ENCODE measurements around the gene DGCR2.
"Not testable (repeated sequence)": the region's sequence is repeated elsewhere in the genome, so short reads cannot be mapped to it uniquely, and the experiment has no call there.

- TF ChIP-seq CTCF, POLR2A (IDR thresholded peaks at IDR 0.05): not testable (repeated sequence)
Measured at GRCh38 chr22:19024956-19025489, 97.2 kb downstream of the DGCR2 start.

All from esophagus squamous epithelium (tissue), 4 donors.